K562 (cell line): ENCODE measurements around the gene TFEB. TPM values are rescaled to one million over a fixed set of nuclear protein-coding genes. Genes with fewer than 3 reads are reported as not detected.

Experiments used
- GMEB1 ChIP-seq: fragments of 250-450 bp; sonication (Bioruptor Pico); IDR thresholded peaks from 2 replicates; pipeline ENCODE4 v1.4.0; 2020; ENCODE audit warnings: mild to moderate bottlenecking
- HCFC1 ChIP-seq: IDR thresholded peaks from 2 replicates; pipeline ENCODE4 v1.6.1; 2012; ENCODE audit warnings: low read depth, low read length, improper control_type of control experiment
- HDAC8 ChIP-seq: fragments of 450-650 bp; IDR thresholded peaks from 2 replicates; pipeline ENCODE4 v1.6.1; 2016; ENCODE audit warnings: mild to moderate bottlenecking, missing genetic modification characterization, moderate library complexity, missing compliant biosample characterization
- HSF4 ChIP-seq: fragments of 250-450 bp; sonication (Bioruptor Pico); IDR thresholded peaks from 2 replicates; pipeline ENCODE4 v2.1.2; 2022; ENCODE audit warnings: mild to moderate bottlenecking, moderate library complexity, borderline replicate concordance
- JUND ChIP-seq, 2 experiments: IDR thresholded peaks; 2 replicates in 1 of 2; 3 replicates in 1 of 2; pipeline ENCODE4 v1.6.1; 2011; ENCODE audit warnings: borderline replicate concordance in 2 of 2, low read depth in 2 of 2, low read length in 2 of 2, improper control_type of control experiment in 1 of 2, missing biosample characterization in 1 of 2, missing genetic modification characterization in 1 of 2, missing genetic modification reagents in 1 of 2
- MAFF ChIP-seq: IDR thresholded peaks from 2 replicates; pipeline ENCODE4 v1.6.1; 2012; ENCODE audit warnings: low read length, improper control_type of control experiment
- MCM2 ChIP-seq: fragments of 450-650 bp; IDR thresholded peaks from 2 replicates; pipeline ENCODE4 v1.6.1; 2017; ENCODE audit warnings: low read depth, mild to moderate bottlenecking
- MCM3 ChIP-seq: fragments of 450-650 bp; IDR thresholded peaks from 2 replicates; pipeline ENCODE4 v1.6.1; 2016
- NCOA1 ChIP-seq: fragments of 450-650 bp; IDR thresholded peaks from 2 replicates; pipeline ENCODE4 v1.6.1; 2016; ENCODE audit warnings: low read depth
- SMAD2 ChIP-seq: fragments of 150-350 bp; IDR thresholded peaks from 2 replicates; pipeline ENCODE4 v1.6.1; 2014; ENCODE audit warnings: low read depth, mild to moderate bottlenecking, low read length
- TARDBP ChIP-seq: fragments of 450-650 bp; IDR thresholded peaks from 2 replicates; pipeline ENCODE4 v1.6.1; 2016
- TFAP4 ChIP-seq: sonication (generic); formaldehyde crosslinking; IDR thresholded peaks from 2 replicates; pipeline ENCODE4 v1.8.0; 2022; ENCODE audit warnings: missing genetic modification reagents, mild to moderate bottlenecking, moderate library complexity, borderline replicate concordance
- TSC22D4 ChIP-seq: fragments of 450-650 bp; IDR thresholded peaks from 2 replicates; pipeline ENCODE4 v1.6.1; 2016; ENCODE audit warnings: missing genetic modification characterization, missing biosample characterization, control low read depth
- ZBTB1 ChIP-seq: sonication (generic); formaldehyde crosslinking; IDR thresholded peaks from 2 replicates; pipeline ENCODE4 v1.8.1; 2023; ENCODE audit warnings: missing genetic modification reagents, low read depth, mild to moderate bottlenecking, borderline replicate concordance
- polyA plus RNA-seq, 8 experiments: library from polyadenylated mRNA; depleted of rRNA in 4 of 8; stranded (reverse) in 5 of 8; unstranded in 3 of 8; fragments of >200 nt; fragmentation: Nextera tagmentation in 2 of 8; fragmentation: Illumina TruSeq in 1 of 8; extraction: Ambion mirVana in 2 of 8; extraction: Trizol in 1 of 8; gene quantifications; 2 replicates each; pipeline versions ENCODE4 v1.2.1 to v1.2.3, GENCODE V29; 2011 to 2014; ENCODE audit warnings: inconsistent platforms in 1 of 8, missing spikeins in 1 of 8
- total RNA-seq, 7 experiments: library from RNA; depleted of rRNA in 6 of 7; stranded (reverse); fragments of >200 nt in 6 of 7; fragmentation: Illumina TruSeq in 2 of 7; extraction: Trizol in 2 of 7; gene quantifications; 2 replicates each; pipeline versions ENCODE4 v1.2.1 to v1.2.3, GENCODE V29; 2011 to 2021; ENCODE audit warnings: low replicate concordance in 1 of 7
- TF ChIP-seq, protein P1 (sequence below): fragments of 450-650 bp; IDR thresholded peaks from 2 replicates; pipeline ENCODE4 v1.6.1; 2016
- TF ChIP-seq, protein P2 (sequence below), 3 experiments: IDR thresholded peaks in 2 of 3; conservative IDR thresholded peaks in 1 of 3; 2 replicates each; pipeline ENCODE4 v1.5.1; 2011 to 2012; ENCODE audit warnings: low read length in 3 of 3, mild to moderate bottlenecking in 3 of 3, control low read depth in 2 of 3, improper control_type of control experiment in 1 of 3, inconsistent platforms in 1 of 3, low read depth in 1 of 3, mixed read lengths in 1 of 3, moderate library complexity in 1 of 3; ENCODE audit not compliant: insufficient read depth in 2 of 3
- TF ChIP-seq, protein P3 (sequence below): fragments of 200-800 bp; sonication (Bioruptor generic); IDR thresholded peaks from 2 replicates; pipeline ENCODE4 v1.6.1; 2017; ENCODE audit warnings: missing genetic modification characterization, missing compliant biosample characterization

The TFEB gene
- total and polyA plus RNA-seq, 9 of the 15 experiments (the other 6 are each of a cell fraction or from before 2014, with no cell fraction given): 0.04 to 4.7 (median 2.0) TPM

GRCh38 chr6:41735427-41736185 lies at the start of gene TFEB (continued):
- TF ChIP-seq HDAC8 (tag): no peak; the same call in 1 of the 2 replicates
- peak; percentile 84 for TF ChIP-seq GMEB1 (CRISPR knock-in tag)
- no peak for TF ChIP-seq MAFF
- peak; percentile 66; the same call in 1 of the 2 replicates for TF ChIP-seq ZBTB1 (CRISPR knock-in tag)
- TF ChIP-seq, protein P1, sequence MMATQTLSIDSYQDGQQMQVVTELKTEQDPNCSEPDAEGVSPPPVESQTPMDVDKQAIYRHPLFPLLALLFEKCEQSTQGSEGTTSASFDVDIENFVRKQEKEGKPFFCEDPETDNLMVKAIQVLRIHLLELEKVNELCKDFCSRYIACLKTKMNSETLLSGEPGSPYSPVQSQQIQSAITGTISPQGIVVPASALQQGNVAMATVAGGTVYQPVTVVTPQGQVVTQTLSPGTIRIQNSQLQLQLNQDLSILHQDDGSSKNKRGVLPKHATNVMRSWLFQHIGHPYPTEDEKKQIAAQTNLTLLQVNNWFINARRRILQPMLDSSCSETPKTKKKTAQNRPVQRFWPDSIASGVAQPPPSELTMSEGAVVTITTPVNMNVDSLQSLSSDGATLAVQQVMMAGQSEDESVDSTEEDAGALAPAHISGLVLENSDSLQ: peak; percentile 91
- TF ChIP-seq SMAD2: no peak
- peak; percentile 100 for TF ChIP-seq HCFC1
- no peak for TF ChIP-seq NCOA1
- peak; percentile 75 for TF ChIP-seq JUND (IDR thresholded peaks at IDR 0.05; ENCODE audit: borderline replicate concordance, low read depth, low read length)
- peak; percentile 30; the same call in 1 of the 3 replicates for TF ChIP-seq JUND (tag; IDR thresholded peaks at IDR 0.05; ENCODE audit: borderline replicate concordance, low read depth, low read length)
- no peak for TF ChIP-seq MCM3
- peak; percentile 92 for TF ChIP-seq TFAP4 (CRISPR knock-in tag)
- TF ChIP-seq, protein P2, sequence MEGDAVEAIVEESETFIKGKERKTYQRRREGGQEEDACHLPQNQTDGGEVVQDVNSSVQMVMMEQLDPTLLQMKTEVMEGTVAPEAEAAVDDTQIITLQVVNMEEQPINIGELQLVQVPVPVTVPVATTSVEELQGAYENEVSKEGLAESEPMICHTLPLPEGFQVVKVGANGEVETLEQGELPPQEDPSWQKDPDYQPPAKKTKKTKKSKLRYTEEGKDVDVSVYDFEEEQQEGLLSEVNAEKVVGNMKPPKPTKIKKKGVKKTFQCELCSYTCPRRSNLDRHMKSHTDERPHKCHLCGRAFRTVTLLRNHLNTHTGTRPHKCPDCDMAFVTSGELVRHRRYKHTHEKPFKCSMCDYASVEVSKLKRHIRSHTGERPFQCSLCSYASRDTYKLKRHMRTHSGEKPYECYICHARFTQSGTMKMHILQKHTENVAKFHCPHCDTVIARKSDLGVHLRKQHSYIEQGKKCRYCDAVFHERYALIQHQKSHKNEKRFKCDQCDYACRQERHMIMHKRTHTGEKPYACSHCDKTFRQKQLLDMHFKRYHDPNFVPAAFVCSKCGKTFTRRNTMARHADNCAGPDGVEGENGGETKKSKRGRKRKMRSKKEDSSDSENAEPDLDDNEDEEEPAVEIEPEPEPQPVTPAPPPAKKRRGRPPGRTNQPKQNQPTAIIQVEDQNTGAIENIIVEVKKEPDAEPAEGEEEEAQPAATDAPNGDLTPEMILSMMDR (IDR thresholded peaks at IDR 0.05 in 2 of 3, conservative IDR thresholded peaks at IDR 0.05 in 1 of 3; ENCODE audit: insufficient read depth in 2 of 3, low read depth in 1 of 3, low read length in 3 of 3): peak; percentile 91 to 97 (median 94)
- TF ChIP-seq MCM2: no peak
- TF ChIP-seq, protein P3, sequence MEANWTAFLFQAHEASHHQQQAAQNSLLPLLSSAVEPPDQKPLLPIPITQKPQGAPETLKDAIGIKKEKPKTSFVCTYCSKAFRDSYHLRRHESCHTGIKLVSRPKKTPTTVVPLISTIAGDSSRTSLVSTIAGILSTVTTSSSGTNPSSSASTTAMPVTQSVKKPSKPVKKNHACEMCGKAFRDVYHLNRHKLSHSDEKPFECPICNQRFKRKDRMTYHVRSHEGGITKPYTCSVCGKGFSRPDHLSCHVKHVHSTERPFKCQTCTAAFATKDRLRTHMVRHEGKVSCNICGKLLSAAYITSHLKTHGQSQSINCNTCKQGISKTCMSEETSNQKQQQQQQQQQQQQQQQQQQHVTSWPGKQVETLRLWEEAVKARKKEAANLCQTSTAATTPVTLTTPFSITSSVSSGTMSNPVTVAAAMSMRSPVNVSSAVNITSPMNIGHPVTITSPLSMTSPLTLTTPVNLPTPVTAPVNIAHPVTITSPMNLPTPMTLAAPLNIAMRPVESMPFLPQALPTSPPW (CRISPR knock-in tag): peak; percentile 6; the same call in 1 of the 2 replicates
- TF ChIP-seq HSF4 (CRISPR knock-in tag): no peak
- TF ChIP-seq TSC22D4: no peak
- TF ChIP-seq TARDBP: peak; percentile 68; the same call in 1 of the 2 replicates
